ENCODE data around the gene TTC8.

Gene TTC8

GRCh38 chr14:88870777-88871176 is 46.3 kb downstream of the TTC8 start:
- no peak for DNase-seq

- DNase-seq = no peak
Measured at GRCh38 chr14:88871429-88871828, 47.0 kb downstream of the TTC8 start.

GRCh38 chr14:88872976-88873375 is 48.5 kb downstream of the TTC8 start:
- no peak for DNase-seq

GRCh38 chr14:88877192-88877591 is 52.7 kb downstream of the TTC8 start:
- no peak for DNase-seq

GRCh38 chr14:88879022-88879421 is 54.6 kb downstream of the TTC8 start:
- peak; percentile 48 to 75 (median 74) for DNase-seq

GRCh38 chr14:88882236-88882635 is 57.8 kb downstream of the TTC8 start:
- no peak for DNase-seq

- DNase-seq = no peak
Measured at GRCh38 chr14:88895116-88895515, 70.7 kb downstream of the TTC8 start.

GRCh38 chr14:88901189-88901588 is 76.7 kb downstream of the TTC8 start:
- no peak for DNase-seq

GRCh38 chr14:88901991-88902390 is 77.5 kb downstream of the TTC8 start:
- no peak for DNase-seq

- no peak for DNase-seq
Measured at GRCh38 chr14:88902850-88903249, 78.4 kb downstream of the TTC8 start.

- no peak for DNase-seq
Measured at GRCh38 chr14:88904206-88904647, 79.8 kb downstream of the TTC8 start.

GRCh38 chr14:88904864-88905263 is 80.4 kb downstream of the TTC8 start:
- no peak for DNase-seq

GRCh38 chr14:88908216-88908615 is 83.8 kb downstream of the TTC8 start:
- DNase-seq = no peak

- no peak for DNase-seq
Measured at GRCh38 chr14:88910386-88910785, 85.9 kb downstream of the TTC8 start.

GRCh38 chr14:88911809-88912208 is 87.4 kb downstream of the TTC8 start:
- DNase-seq = no peak

- no peak for DNase-seq
Measured at GRCh38 chr14:88914956-88915355, 90.5 kb downstream of the TTC8 start.

- DNase-seq = no peak
Measured at GRCh38 chr14:88919502-88919901, 95.1 kb downstream of the TTC8 start.

Data from suppressor macrophage treated with lipopolysaccharide for 1 hour (primary cell).